GM23338 (cell line): ENCODE measurements around the gene ANXA2R. TPM values are rescaled to one million over a fixed set of nuclear protein-coding genes. Genes with fewer than 3 reads are reported as not detected.

Source experiments
- ATAC-seq: fragments of 200-7000 bp; cut with Tn5 transposase; 3 replicates; pipeline ENCODE4 v1.9.1; 2020
- DNase-seq: peaks from one replicate; pipeline ENCODE4 v3.0.0-alpha.2; 2015; ENCODE audit warnings: low spot score
- H2AFZ ChIP-seq: fragments of 200-600 bp; sonication (generic); 2 replicates; pipeline ENCODE4 v1.8.0; 2016; ENCODE audit warnings: antibody characterized with exemption, mild to moderate bottlenecking, moderate library complexity
- H3F3A ChIP-seq: fragments of 200-600 bp; sonication (generic); replicated peaks from 2 replicates; pipeline ENCODE4 v1.8.0; 2017; ENCODE audit warnings: antibody characterized with exemption, mixed run types, low read depth
- H3K27ac ChIP-seq: fragments of 200-600 bp; sonication (generic); 2 replicates; pipeline ENCODE4 v1.6.1; 2016; ENCODE audit warnings: low read depth
- H3K27me3 ChIP-seq: fragments of 200-600 bp; sonication (generic); 2 replicates; pipeline ENCODE4 v1.8.0; 2016; ENCODE audit warnings: mild to moderate bottlenecking, mixed run types, moderate library complexity; ENCODE audit not compliant: insufficient read depth
- H3K36me3 ChIP-seq: fragments of 200-600 bp; sonication (generic); 2 replicates; pipeline ENCODE4 v1.8.0; 2016; ENCODE audit warnings: mild to moderate bottlenecking; ENCODE audit not compliant: insufficient read depth
- H3K4me1 ChIP-seq: fragments of 200-600 bp; sonication (generic); 2 replicates; pipeline ENCODE4 v1.8.0; 2016; ENCODE audit warnings: mild to moderate bottlenecking, moderate library complexity; ENCODE audit not compliant: insufficient read depth
- H3K4me2 ChIP-seq: fragments of 200-600 bp; sonication (generic); 2 replicates; pipeline ENCODE4 v1.7.1; 2017; ENCODE audit warnings: mixed run types
- H3K4me3 ChIP-seq: fragments of 200-600 bp; sonication (generic); 2 replicates; pipeline ENCODE4 v1.6.1; 2016; ENCODE audit warnings: mixed run types
- H3K79me2 ChIP-seq: fragments of 200-600 bp; sonication (generic); replicated peaks from 2 replicates; pipeline ENCODE4 v1.8.0; 2017; ENCODE audit warnings: mild to moderate bottlenecking; ENCODE audit not compliant: insufficient read depth
- H3K9me2 ChIP-seq: fragments of 200-600 bp; sonication (generic); 2 replicates; pipeline ENCODE4 v1.8.0; 2017; ENCODE audit not compliant: insufficient read depth
- H4K20me1 ChIP-seq: fragments of 200-600 bp; sonication (generic); replicated peaks from 2 replicates; pipeline ENCODE4 v1.8.0; 2017; ENCODE audit warnings: mild to moderate bottlenecking; ENCODE audit not compliant: insufficient read depth
- H3K27ac Mint-ChIP-seq: 2 replicates; pipeline ENCODE4 v1.8.0; 2020; ENCODE audit warnings: inconsistent platforms, mild to moderate bottlenecking, moderate library complexity, mixed read lengths
- H3K27me3 Mint-ChIP-seq: 3 replicates; pipeline ENCODE4 v1.8.0; 2022; ENCODE audit warnings: low read depth, mild to moderate bottlenecking, moderate library complexity, mixed read lengths, inconsistent platforms; ENCODE audit not compliant: insufficient read depth, poor library complexity
- H3K36me3 Mint-ChIP-seq: 3 replicates; pipeline ENCODE4 v1.8.0; 2021; ENCODE audit warnings: low read depth, mild to moderate bottlenecking, inconsistent platforms, moderate library complexity, mixed read lengths
- H3K4me1 Mint-ChIP-seq: 3 replicates; pipeline ENCODE4 v1.8.0; 2020; ENCODE audit warnings: mild to moderate bottlenecking, inconsistent platforms, mixed read lengths
- H3K4me3 Mint-ChIP-seq: 3 replicates; pipeline ENCODE4 v1.8.0; 2021; ENCODE audit warnings: moderate library complexity, mild to moderate bottlenecking, inconsistent platforms, mixed read lengths
- H3K9me3 Mint-ChIP-seq: 3 replicates; pipeline ENCODE4 v1.8.0; 2020; ENCODE audit warnings: moderate library complexity, mild to moderate bottlenecking, inconsistent platforms, mixed read lengths
- CREB1 ChIP-seq: fragments of 250-450 bp; sonication (Bioruptor Pico); IDR thresholded peaks from 2 replicates; pipeline ENCODE4 v1.5.0; 2020; ENCODE audit warnings: low read depth, mild to moderate bottlenecking, moderate library complexity
- EZH2 ChIP-seq: fragments of 200-600 bp; sonication (generic); IDR thresholded peaks from one replicate; pipeline ENCODE4 v1.8.0; 2017; ENCODE audit warnings: antibody characterized with exemption, mild to moderate bottlenecking, low read depth; ENCODE audit not compliant: unreplicated experiment
- EZH2phosphoT487 ChIP-seq: fragments of 200-600 bp; sonication (generic); IDR thresholded peaks from one replicate; pipeline ENCODE4 v1.8.1; 2018; ENCODE audit warnings: antibody characterized with exemption; ENCODE audit not compliant: unreplicated experiment
- JUNB ChIP-seq: IDR thresholded peaks from one replicate; pipeline ENCODE4 v1.6.1; 2016; ENCODE audit warnings: antibody characterized with exemption; ENCODE audit not compliant: unreplicated experiment
- POLR2AphosphoS5 ChIP-seq: IDR thresholded peaks from 2 replicates; pipeline ENCODE4 v1.6.1; 2016; ENCODE audit warnings: antibody characterized with exemption, low read depth
- STAT1 ChIP-seq: IDR thresholded peaks from one replicate; pipeline ENCODE4 v1.6.1; 2016; ENCODE audit warnings: antibody characterized with exemption; ENCODE audit not compliant: unreplicated experiment
- ZNF114 ChIP-seq: fragments of 250-450 bp; sonication (Bioruptor Pico); IDR thresholded peaks from 2 replicates; pipeline ENCODE4 v1.5.0; 2020; ENCODE audit warnings: mild to moderate bottlenecking, moderate library complexity
- ZNF331 ChIP-seq: fragments of 250-450 bp; sonication (Bioruptor Pico); IDR thresholded peaks from 2 replicates; pipeline ENCODE4 v1.5.0; 2020; ENCODE audit warnings: low read depth, mild to moderate bottlenecking, moderate library complexity
- polyA plus RNA-seq: library from polyadenylated mRNA; unstranded; fragments of >200 nt; fragmentation: Nextera tagmentation; extraction: Ambion mirVana; gene quantifications from 2 replicates; pipeline ENCODE4 v1.2.1, GENCODE V29; 2016
- total RNA-seq: library from RNA; depleted of rRNA; stranded (reverse); fragments of >200 nt; shearing (Covaris generic); gene quantifications from 2 replicates; pipeline ENCODE4 v1.2.3, GENCODE V29; 2014
- TF ChIP-seq, protein P1 (sequence below): IDR thresholded peaks from one replicate; pipeline ENCODE4 v1.6.1; 2018; ENCODE audit warnings: antibody characterized with exemption; ENCODE audit not compliant: unreplicated experiment
- TF ChIP-seq, protein P2 (sequence below), 2 experiments: fragments of 200-600 bp in 1 of 2; sonication (generic) in 1 of 2; conservative IDR thresholded peaks; 2 replicates each; pipeline versions ENCODE4 v1.5.1 to v1.6.1; 2016 to 2017; ENCODE audit warnings: antibody characterized with exemption in 2 of 2, low read depth in 2 of 2, mild to moderate bottlenecking in 2 of 2, moderate library complexity in 1 of 2

ANXA2R gene
- total and polyA plus RNA-seq, 2 experiments from 2014 or later = 0.21 TPM; not detected in 1

DNA sequence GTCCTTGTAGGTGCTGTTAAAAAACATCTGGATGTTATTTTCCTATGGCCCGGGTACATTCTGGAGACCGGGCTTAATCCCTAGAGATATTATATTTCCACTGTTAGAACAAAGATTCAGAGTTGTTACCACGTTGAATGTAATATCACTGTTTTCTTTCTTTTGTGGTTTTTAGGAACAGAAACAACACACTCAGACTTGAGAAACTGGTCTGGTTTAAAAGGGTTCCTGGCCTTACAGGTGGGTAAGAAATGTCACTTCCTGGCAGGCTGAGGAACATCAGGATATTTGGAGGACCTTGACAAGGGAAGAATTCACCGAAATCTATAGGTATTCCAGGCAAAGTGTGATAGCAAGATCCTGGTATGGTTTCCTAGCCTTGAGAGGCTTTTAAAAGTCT lies 10.3 kb upstream of the ANXA2R start (continued):
- TF ChIP-seq, protein P1, sequence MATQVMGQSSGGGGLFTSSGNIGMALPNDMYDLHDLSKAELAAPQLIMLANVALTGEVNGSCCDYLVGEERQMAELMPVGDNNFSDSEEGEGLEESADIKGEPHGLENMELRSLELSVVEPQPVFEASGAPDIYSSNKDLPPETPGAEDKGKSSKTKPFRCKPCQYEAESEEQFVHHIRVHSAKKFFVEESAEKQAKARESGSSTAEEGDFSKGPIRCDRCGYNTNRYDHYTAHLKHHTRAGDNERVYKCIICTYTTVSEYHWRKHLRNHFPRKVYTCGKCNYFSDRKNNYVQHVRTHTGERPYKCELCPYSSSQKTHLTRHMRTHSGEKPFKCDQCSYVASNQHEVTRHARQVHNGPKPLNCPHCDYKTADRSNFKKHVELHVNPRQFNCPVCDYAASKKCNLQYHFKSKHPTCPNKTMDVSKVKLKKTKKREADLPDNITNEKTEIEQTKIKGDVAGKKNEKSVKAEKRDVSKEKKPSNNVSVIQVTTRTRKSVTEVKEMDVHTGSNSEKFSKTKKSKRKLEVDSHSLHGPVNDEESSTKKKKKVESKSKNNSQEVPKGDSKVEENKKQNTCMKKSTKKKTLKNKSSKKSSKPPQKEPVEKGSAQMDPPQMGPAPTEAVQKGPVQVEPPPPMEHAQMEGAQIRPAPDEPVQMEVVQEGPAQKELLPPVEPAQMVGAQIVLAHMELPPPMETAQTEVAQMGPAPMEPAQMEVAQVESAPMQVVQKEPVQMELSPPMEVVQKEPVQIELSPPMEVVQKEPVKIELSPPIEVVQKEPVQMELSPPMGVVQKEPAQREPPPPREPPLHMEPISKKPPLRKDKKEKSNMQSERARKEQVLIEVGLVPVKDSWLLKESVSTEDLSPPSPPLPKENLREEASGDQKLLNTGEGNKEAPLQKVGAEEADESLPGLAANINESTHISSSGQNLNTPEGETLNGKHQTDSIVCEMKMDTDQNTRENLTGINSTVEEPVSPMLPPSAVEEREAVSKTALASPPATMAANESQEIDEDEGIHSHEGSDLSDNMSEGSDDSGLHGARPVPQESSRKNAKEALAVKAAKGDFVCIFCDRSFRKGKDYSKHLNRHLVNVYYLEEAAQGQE = no peak

DNA sequence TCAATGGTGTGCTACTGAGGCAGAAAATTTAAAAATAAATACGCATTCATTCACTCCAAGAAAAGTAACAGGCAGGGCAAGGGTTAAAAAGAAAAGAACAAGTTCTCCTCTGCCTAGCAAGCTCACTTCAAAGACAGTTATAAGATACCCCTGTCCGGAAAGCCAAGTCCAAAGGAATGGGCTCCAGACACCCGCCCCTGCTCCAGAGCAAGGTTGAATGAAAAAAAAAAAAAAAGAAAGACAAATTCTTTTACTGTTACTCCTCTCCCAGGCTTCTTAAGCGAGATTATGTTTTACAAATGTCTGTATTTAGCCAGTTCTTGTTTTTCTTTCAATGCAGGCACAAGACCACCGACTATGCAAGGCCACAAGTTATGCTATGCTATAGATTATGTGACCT lies 9.1 kb upstream of the ANXA2R start:
- DNase-seq (no peak), ATAC-seq (no peak)
- Histone ChIP-seq H3K4me1 (peaks cover 11% of the 10 kb centered on the region; the same call in 1 of the 2 replicates), H3K4me3 (no peak overlapping the region), H3K36me3 (no peaks in the 10 kb centered on the region; the same call in 1 of the 2 replicates), H3K79me2 (no peaks in the 10 kb centered on the region), H3K9me2 (no peaks in the 10 kb centered on the region), H3K4me2 (no peak overlapping the region), H3K27me3 (peaks cover 41% of the 10 kb centered on the region), H3F3A (peaks cover 5% of the 10 kb centered on the region; the same call in 1 of the 2 replicates), H2AFZ (no peak overlapping the region), H3K27ac (no peak overlapping the region), H4K20me1 (0 out of 2 replicates have a peak, but pooled peaks cover 3% of the 10 kb centered on the region)
- TF ChIP-seq POLR2AphosphoS5 (no peak), JUNB (no peak), EZH2 (no peak), STAT1 (no peak), ZNF114 (CRISPR knock-in tag) (no peak)
- TF ChIP-seq, protein P2, sequence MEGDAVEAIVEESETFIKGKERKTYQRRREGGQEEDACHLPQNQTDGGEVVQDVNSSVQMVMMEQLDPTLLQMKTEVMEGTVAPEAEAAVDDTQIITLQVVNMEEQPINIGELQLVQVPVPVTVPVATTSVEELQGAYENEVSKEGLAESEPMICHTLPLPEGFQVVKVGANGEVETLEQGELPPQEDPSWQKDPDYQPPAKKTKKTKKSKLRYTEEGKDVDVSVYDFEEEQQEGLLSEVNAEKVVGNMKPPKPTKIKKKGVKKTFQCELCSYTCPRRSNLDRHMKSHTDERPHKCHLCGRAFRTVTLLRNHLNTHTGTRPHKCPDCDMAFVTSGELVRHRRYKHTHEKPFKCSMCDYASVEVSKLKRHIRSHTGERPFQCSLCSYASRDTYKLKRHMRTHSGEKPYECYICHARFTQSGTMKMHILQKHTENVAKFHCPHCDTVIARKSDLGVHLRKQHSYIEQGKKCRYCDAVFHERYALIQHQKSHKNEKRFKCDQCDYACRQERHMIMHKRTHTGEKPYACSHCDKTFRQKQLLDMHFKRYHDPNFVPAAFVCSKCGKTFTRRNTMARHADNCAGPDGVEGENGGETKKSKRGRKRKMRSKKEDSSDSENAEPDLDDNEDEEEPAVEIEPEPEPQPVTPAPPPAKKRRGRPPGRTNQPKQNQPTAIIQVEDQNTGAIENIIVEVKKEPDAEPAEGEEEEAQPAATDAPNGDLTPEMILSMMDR (conservative IDR thresholded peaks at IDR 0.05; ENCODE audit: low read depth in 2 of 2) = no peak
- H3K27me3 Mint-ChIP-seq = peaks cover 32% of the 10 kb centered on the region
- no peaks in the 10 kb centered on the region; the same call in 2 of the 3 replicates for H3K36me3 Mint-ChIP-seq
- H3K4me1 Mint-ChIP-seq = peaks cover 17% of the 10 kb centered on the region
- H3K4me3 Mint-ChIP-seq = no peak overlapping the region
- H3K9me3 Mint-ChIP-seq = peaks cover 2% of the 10 kb centered on the region; the same call in 1 of the 3 replicates
- H3K27ac Mint-ChIP-seq = no peak overlapping the region

DNA sequence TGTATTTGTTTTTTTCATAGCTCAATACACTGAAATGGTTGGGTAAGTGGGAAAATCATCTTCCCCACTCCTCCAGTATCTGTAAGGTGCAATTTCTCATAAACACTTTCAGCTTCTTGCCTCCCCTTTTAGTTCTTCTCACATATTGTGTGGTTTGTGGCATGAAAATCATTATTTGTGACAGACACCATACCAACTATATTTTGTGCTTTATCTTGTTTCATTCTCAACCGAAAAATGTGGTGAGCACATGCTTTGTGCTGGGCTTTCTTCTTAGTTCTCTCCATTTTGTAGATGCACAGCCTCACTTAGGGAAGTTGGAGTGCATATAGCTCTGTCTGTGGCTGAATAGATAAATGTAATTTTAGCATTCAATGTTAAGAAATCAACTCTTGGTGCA lies 6.4 kb upstream of the ANXA2R start:
- H3K79me2 ChIP-seq = no peaks in the 10 kb centered on the region
- peaks cover 24% of the 10 kb centered on the region for H3K4me1 Mint-ChIP-seq
- H3K27ac Mint-ChIP-seq = no peak overlapping the region
- DNase-seq (no peak), ATAC-seq (no peak)
- H2AFZ ChIP-seq = no peak overlapping the region
- H3K4me2 ChIP-seq = no peak overlapping the region
- no peak overlapping the region for H3K27ac ChIP-seq
- H3K27me3 Mint-ChIP-seq = peaks cover 54% of the 10 kb centered on the region
- no peaks in the 10 kb centered on the region; the same call in 1 of the 2 replicates for H3K36me3 ChIP-seq
- H3K36me3 Mint-ChIP-seq = no peaks in the 10 kb centered on the region; the same call in 2 of the 3 replicates
- H3K9me3 Mint-ChIP-seq = peaks cover 4% of the 10 kb centered on the region; the same call in 1 of the 3 replicates
- peaks cover 27% of the 10 kb centered on the region for H3F3A ChIP-seq
- peaks cover 65% of the 10 kb centered on the region for H3K27me3 ChIP-seq
- no peak overlapping the region for H3K4me3 ChIP-seq
- H4K20me1 ChIP-seq = peaks cover 5% of the 10 kb centered on the region
- H3K4me3 Mint-ChIP-seq = no peak overlapping the region
- H3K9me2 ChIP-seq = no peaks in the 10 kb centered on the region
- H3K4me1 ChIP-seq = peaks cover 15% of the 10 kb centered on the region
- no peak for TF ChIP-seq STAT1
- no peak for TF ChIP-seq EZH2phosphoT487
- no peak for TF ChIP-seq CREB1 (CRISPR knock-in tag)
- TF ChIP-seq, protein P1 = no peak
- no peak for TF ChIP-seq ZNF114 (CRISPR knock-in tag)
- no peak for TF ChIP-seq POLR2AphosphoS5
- no peak for TF ChIP-seq ZNF331 (CRISPR knock-in tag)
- TF ChIP-seq, protein P2 (conservative IDR thresholded peaks at IDR 0.05; ENCODE audit: low read depth in 2 of 2) = no peak
